ENCODE measurements around the gene C12orf57.

The C12orf57 gene

DNA sequence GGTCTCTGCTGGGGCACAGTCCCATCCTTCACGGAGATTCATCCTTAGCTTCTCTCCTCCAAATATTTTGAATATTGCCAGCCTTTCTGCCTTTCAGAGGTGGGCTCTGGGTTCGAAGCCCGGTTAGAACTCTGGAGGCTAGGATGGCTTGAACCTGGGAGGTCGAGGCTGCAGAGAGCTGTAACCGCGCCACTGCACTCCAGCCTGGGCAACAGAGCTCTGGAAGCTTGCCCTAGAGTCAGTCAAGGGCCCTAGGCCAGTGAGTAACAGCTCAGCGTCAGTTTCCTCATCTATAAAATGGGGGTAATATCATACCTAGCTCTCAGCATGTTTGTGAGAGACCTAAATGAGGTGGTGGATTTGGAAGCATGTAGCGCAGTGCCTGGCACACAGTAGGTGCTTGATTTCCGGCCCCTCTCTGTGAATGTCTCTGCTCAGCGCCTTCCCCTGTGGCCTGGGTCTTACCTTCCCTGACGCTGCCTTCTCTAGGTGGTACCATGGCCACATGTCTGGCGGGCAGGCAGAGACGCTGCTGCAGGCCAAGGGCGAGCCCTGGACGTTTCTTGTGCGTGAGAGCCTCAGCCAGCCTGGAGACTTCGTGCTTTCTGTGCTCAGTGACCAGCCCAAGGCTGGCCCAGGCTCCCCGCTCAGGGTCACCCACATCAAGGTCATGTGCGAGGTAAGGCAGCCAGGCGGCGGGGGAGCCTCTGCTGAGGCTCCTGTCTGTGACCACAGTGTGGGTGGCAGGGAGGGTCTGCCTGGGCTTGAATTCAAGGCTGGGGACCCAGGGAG lies 10.7 kb downstream of the C12orf57 start:
- no peak for DNase-seq

DNA sequence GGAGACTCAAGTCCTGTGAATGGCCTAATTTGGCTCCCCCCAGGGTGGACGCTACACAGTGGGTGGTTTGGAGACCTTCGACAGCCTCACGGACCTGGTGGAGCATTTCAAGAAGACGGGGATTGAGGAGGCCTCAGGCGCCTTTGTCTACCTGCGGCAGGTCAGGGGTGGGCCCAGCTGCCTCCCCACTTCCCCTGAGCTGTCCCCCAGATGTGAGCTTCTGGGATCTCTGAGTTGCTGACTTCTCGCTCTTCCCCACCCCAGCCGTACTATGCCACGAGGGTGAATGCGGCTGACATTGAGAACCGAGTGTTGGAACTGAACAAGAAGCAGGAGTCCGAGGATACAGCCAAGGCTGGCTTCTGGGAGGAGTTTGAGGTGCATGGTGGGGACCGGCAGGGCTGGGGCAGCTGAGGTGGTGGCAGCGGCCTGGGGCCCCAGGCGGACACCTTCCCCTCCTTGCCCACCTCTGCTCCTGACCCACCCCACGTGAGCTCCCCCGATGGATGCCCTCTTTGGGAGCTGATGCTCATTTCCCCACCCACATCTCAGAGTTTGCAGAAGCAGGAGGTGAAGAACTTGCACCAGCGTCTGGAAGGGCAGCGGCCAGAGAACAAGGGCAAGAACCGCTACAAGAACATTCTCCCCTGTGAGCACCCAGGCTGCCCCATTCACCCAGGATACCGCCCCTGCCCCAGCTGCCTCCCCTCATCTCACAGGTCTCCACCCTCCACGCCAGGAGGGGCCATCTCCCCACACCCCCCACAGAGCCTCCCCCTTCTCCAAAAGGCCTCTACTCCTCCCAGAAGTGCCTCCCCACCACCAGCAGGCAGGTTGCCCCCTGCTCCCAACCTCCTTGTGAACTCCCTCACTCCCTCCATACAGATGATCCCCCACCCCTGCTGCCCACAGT lies 11.5 kb downstream of the C12orf57 start:
- no peak for DNase-seq

DNA sequence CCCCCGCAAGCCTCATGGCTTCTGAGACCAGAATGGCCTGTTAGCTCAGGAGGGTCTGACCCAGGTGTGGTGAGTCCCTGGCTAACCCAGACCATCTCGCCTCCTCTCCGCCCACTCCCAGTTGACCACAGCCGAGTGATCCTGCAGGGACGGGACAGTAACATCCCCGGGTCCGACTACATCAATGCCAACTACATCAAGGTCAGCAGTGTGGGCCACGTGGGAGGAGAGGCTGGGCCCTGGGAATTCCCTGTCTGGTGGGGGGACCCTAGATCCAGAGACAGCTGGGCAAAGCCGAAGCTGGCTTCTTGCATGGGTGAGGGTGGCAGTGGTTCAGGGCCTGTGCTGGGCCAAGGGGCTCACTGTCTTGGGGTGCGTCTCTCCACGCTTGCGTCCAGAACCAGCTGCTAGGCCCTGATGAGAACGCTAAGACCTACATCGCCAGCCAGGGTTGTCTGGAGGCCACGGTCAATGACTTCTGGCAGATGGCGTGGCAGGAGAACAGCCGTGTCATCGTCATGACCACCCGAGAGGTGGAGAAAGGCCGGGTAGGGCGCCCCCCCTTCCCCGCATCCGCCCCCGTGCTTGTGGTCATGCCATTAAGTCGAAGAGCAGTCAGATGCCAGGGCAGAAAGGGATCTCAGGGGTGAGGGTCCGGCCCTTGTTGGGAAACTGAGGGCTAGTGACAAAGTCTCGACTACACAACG lies 12.4 kb downstream of the C12orf57 start:
- no peak for DNase-seq

DNA sequence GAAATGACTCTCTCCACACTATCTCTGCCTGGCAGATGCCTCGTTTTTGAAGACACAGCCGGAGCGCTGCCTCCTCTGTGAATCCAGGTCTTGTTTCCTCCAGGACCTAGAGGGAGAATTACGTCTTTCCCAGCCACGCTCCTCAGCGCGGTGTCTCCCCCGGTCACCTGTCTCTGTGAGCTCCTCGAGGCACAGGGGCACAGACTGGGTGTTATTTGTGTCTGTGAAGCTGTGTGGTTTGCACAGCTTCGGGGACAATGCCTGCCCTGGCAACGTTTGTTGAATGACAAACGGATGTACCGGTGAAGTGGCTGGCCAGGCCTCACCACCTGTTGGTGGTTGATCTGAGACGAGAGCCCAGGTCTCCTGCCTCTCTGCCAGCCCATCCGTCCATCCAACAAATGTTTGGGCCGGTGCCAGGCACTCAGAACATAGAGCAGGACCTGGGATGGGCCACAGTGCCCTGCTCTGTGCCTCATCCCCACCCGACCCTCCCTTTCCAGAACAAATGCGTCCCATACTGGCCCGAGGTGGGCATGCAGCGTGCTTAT lies 13.4 kb downstream of the C12orf57 start:
- DNase-seq, result no peak

DNA sequence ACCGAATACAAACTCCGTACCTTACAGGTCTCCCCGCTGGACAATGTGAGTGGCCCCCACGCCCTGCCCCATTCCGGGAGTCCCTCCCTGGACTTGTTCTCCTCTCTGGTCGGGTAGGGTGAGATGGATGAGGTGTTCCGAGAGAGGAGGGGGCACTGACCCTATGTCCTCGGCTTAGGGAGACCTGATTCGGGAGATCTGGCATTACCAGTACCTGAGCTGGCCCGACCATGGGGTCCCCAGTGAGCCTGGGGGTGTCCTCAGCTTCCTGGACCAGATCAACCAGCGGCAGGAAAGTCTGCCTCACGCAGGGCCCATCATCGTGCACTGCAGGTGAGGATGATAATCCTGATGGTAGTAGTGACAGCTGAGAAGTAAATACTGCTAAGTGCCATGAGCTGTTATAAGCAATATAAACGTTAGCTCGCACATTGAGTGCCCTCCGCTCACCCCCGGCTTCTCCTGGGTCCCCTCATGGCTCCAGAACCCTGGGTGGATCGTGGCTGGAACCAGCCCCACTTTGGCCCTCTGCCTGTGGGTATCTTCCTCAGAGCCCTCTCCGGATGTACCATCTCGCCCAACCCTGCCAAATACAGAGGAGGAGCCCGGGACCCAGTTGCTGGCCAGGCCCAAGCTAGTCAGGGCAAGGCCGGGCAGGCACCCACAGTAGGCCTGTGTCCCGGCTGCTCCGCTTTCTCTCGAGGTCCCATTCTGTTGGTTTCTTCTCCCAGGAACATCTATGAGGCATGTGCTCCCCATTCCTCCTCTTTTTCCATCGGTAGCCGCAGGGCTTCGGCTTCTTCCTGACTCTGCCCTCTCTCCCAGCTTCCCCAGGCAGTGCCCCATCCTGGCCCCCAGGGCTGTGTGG lies 14.2 kb downstream of the C12orf57 start:
- no peak for DNase-seq

DNA sequence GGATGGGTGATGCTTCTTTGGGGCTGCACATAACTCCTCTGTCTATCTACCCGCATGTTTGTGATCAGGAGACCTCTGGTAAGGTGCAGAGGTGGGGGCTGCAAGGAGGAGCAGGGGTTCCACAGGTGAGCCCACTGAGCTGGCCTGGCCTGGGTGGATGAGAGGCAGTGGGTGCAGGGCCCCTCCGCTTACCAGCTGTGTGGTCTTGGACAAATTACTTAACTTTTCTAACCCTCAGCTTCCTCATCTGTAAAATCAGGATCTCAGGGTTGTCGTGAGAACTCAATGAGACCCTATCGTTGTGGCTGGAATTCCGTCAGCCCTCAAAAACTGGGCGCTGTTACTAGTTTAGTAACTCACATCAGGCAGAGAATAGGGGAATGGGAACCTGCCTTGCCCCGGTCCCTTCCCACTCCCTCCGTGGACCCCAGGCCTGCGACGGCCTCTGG lies 14.8 kb downstream of the C12orf57 start:
- no peak for DNase-seq

DNA sequence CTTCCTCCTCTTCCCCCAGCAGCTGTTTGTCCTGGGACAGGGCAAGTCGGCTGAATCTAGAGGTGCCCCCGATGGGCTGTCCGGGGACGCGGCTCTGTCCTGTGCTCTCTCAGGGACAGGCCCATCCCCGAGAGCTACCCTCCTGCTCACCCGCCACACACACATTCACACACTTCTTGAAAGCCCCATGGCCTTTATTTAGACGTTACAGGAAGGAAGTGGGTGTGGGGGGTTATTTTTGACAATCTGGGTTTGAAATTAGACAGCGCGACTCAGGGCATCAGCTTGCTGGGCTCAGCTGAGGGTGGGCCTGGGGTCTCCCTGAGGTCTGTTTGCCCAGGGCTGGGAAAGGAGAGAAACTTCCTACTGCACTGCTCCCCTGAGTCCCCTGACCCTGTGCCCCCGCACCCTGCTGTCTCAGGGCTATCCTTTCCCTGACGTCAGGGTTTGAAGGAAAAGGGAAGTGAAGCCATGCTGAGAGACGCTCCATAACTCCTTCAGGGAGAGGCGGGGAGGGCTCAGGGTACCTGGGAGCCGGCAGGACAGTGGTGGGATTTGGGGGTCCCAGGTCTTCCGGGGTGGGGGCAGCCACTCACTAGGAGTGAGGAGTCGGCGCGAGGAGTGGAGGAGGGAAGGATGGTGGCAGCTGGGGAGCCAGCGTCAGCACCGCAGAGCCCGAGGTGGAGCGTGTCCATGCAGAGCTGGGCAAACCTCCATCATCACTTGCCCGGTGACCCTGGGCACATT lies 15.4 kb downstream of the C12orf57 start:
- peak; percentile 89 for DNase-seq

DNA sequence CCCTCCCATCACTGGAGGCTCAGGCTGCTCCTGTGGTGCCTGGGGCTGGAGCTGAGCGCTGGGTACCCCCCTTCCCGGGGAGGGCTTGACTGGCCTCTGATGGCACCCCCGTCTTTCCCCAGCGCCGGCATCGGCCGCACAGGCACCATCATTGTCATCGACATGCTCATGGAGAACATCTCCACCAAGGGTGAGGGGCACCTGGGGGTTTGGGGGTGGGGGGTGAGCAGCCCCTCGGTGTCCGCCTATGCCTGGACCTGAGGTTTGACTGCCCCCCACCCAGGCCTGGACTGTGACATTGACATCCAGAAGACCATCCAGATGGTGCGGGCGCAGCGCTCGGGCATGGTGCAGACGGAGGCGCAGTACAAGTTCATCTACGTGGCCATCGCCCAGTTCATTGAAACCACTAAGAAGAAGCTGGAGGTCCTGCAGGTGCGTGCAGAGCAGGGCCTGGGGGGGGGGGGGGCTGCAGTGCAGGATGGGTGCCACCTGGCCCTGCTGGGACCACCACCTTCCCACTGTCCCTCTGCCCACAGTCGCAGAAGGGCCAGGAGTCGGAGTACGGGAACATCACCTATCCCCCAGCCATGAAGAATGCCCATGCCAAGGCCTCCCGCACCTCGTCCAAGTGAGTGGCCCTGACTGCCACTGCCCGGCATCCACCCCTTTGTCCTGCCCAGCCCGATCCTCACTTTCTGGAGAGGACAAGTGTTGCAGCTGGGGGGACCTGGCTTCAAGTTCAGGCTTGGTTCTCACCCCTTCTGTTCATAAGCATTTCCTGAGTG lies 16.2 kb downstream of the C12orf57 start:
- no peak for DNase-seq

DNA sequence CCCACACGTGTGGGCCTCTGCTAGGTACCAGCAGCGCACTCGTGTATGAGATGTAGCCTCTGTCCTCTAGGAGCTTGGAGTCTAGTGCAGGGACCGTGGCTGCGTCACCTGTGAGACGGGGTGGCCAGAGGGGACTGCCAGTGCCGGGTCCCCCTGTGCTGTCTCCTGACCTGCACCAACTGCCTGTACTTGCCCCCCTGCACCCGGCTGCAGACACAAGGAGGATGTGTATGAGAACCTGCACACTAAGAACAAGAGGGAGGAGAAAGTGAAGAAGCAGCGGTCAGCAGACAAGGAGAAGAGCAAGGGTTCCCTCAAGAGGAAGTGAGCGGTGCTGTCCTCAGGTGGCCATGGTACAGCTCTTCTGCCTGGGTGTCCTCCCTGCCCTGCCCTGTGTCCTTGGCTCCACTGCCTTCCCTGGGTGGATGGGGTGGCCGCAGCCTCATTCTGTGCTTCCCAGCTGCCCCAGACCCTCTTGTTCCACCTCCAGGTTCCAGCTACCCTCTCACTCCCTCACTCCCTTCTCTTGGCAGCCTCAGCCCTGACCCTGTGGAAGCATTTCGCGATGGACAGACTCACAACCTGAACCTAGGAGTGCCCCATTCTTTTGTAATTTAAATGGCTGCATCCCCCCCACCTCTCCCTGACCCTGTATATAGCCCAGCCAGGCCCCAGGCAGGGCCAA lies 16.9 kb downstream of the C12orf57 start:
- DNase-seq, result peak; percentile 79

DNA sequence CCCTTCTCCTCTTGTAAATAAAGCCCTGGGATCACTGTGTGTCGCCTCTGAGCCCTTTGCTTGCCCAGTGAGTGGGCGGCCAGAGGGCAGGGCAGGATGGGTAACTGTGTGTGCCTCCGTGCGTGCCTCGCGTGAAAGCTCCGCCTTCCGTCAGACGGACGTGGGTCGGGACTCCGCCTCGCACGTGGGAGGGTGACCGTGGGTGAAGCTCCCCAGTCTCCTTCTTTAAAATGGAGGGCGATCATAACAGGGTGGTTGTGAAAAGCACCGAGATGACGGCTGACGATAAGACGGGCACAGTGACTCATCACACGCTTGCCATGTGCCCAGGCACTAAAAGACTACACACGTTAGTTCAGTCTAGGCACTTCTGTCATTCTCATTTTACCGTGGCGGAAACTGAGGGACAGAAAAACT lies 17.5 kb downstream of the C12orf57 start:
- peak; percentile 94 for DNase-seq

DNA sequence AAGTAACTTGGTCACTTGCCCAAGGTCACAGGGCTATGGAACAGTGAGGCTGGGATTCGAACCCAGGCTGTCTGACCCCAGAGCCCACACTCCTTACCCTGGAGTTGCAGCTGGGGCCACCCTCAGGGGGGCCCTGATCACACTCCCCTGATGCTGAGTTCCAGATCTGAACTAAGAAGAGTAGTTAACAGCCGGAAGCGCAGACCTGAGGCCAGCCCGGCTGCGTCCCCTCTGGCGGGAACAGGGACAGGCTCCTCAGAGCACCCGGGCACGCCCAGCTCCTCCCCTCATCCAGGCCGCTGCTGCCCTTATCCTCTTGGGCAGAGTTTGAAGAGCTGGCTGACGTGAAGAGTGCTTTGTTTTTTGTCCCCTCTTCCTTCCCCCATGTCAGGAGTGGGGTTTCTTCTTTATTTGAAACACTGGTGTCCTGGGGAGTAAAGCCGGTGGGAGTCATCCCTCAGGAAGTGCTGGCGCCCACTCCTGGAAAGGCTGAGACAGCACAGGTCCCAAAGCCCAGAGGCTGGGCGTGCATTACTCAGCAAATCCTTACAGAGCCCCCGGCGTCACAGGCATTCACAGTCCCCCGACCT lies 18.0 kb downstream of the C12orf57 start:
- DNase-seq, result peak; percentile 85

DNA sequence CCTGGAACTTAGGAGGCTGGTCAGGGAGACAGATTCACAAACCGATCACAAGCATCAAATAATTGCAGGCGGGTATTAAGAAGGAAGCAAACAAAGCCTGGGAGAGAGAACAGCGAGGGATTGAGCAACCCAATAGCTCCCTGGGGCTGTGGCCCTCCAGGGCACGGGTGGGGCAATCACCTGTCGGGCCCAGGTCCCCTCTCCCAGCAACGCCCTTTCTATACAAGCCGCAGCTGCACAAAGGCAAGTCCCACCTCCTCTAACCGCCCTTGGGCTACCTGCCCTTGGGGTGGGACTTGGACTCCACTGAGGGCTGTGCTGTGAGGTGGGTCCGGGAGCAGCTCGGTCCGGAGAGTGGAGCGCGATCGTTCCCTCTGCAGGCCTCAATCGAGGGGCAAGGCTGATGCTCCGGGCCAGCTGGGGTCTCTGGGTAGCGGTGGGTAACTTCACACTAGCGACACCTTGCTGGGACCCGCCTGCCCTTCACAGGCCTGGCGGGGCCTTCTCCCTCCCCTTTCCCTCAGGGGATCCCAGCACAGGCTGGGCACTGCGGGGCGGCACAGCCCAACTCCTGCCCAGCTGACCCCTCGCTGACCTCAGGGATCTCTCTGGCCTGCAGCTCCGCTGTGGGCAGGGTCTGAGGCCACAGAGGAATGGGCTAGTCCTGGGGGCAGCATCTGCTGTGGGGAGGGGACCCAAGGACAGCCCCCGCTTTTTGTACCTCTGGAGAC lies 18.6 kb downstream of the C12orf57 start:
- no peak for DNase-seq

DNA sequence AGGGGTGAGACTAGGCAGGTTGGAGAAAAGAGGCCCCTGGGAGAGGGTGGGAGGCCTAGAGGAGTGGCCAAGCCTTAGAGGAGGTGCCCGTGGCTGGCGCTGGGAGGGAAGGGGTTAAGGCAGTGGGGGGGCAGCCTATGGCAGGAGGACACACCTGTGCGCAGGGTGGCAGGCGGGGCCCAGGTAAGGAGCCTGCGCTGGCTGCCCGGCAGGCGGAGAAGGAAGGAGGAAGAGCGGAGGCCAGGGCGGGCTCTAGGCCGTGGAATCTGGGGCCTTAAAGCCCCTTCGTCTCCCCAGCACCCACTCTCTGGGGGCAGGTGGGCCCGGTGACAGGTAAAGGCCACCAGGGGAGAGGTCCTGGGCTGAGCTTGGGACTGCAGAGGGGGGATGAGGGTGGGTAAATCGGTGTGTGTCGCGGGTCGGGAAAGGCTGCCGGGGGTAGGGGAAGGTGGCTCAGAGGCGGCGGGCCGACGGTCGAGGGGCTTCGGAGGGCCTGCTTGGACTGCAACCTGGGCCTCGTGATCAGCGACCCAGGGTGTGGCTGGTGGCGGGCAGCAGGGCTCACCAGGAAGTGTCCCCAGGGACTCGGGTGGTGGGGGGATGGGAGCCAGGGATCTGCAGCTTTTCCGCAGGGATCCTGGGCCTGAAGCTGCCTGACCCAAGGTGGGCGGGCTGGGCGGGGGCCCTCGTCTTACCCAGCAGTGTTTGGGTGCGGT lies 19.4 kb downstream of the C12orf57 start:
- no peak for DNase-seq

DNA sequence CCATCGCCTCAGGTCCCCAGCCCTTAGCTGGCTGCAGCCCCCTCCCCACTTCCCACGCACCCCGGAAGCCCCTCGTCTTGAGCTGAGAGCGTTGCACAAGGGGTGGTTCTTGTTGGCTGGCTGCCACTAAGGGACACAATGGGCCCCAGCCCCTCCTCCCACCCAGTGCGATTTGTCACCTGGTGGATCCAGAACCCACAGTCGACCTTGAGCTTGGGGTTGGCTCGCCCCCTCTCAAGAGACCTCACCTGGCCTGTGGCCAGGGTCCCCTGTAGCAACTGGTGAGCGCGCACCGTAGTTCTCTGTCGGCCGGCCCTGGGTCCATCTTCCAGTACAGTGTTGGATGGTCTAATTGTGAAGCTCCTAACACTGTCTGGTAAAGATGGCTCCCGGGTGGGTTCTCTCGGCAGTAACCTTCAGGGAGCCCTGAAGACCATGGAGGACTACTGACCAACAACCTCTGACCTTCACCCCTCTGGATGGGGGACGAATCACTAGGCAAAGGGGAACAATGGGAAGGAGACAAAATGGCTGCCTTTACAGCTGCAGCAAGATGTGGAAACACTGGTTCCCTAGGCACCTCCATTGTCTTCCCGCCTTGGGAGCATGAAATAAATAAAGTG lies 20.1 kb downstream of the C12orf57 start:
- no peak for DNase-seq

DNA sequence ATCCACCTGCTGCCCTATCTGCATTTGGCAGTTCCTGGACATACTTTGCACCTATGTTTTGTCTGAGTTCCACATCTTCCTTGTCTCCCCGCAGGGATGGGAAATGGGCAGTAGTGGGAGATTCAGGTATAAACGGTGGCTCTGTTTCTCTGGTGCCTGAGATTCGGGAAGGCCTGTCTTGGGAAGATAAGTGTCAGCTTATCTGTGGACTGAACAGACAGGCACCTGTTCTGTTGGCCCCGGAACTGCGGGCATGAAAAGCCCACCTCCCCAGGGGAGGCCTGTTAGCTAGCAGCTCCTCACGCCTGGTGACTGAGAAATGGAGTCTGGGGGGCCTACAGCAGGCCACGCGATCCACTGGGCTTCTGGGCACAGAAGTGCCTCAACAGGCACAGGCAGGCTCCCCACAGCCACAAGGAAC lies 20.8 kb downstream of the C12orf57 start:
- DNase-seq, result no peak

DNA sequence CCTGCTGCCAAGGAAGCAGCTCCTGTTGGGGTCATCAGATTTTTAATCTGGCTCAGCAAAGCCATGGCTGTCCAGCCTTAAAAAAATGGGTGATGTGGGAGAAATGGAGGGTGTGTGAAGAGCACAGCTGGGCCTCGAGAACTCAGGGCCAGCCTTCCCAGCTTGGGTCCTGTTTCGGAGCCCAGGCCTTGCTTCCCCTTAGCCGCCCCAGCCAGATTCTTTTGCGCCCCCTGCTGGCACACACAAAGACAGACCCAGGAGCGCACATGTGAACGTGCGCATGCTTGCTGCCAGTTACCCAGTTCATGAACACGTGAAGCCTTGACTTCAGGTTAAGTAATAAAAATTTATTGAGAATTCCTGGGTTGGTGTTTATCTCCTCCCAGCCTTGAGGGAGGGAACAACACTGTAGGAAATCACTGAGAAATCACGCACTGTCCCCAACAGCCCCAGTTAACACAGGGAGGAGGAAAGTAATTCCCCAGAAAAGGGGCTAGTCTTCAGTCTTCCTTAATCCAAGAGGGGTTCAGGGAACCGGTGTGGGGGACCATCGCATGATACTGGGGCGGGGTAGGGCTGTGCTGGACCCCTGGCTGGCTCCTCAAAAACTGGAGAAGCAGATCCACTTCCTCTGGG lies 21.3 kb downstream of the C12orf57 start:
- DNase-seq, result peak; percentile 92

DNA sequence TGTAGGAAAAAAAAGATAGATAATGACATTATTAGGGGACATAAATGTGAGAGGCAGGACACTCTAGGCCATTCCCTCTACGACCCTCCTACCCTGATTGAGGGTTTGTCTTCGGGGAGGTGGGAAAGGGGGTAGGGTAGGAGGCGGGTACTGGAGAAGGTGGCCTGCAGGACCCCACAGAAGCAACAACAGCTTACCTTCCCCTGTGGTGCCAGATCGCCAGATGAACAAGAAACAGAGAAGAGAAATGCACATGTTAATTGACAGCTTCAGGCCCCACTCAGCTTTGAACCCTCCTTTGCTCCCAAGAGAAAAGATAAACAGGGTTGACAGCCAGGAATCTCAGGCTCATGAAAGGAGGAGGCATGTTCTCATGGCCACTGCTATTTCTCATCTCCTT lies 21.9 kb downstream of the C12orf57 start:
- no peak for DNase-seq
